Colonic mucosa (tissue), 4 donors: ENCODE results near the gene NUDCD3. TPM values are rescaled to one million over a fixed set of nuclear protein-coding genes. Genes with fewer than 3 reads are reported as not detected.

ENCODE experiments used
- DNase-seq: peaks from one replicate; pipeline ENCODE4 v3.0.0-alpha.2; 2020
- H3K27ac ChIP-seq: fragments of 200-600 bp; one replicate; pipeline ENCODE4 v1.8.0; 2021
- H3K27me3 ChIP-seq: fragments of 200-600 bp; one replicate; pipeline ENCODE4 v1.8.0; 2021
- H3K36me3 ChIP-seq: fragments of 200-600 bp; one replicate; pipeline ENCODE4 v1.8.0; 2021
- H3K4me1 ChIP-seq: fragments of 200-600 bp; one replicate; pipeline ENCODE4 v1.8.0; 2021; ENCODE audit warnings: mild to moderate bottlenecking
- H3K4me3 ChIP-seq: fragments of 200-600 bp; one replicate; pipeline ENCODE4 v1.8.0; 2021
- H3K9ac ChIP-seq, 2 donors: one replicate each; pipeline ENCODE4 v1.7.0; 2013; ENCODE audit warnings: control low read depth in 2 of 2, low read depth in 2 of 2, low read length in 2 of 2
- H3K9me3 ChIP-seq: fragments of 200-600 bp; one replicate; pipeline ENCODE4 v1.8.0; 2021
- intact Hi-C: fragments of 100-400 bp; cut with DNase I; formaldehyde crosslinking; loops from one replicate; pipeline ENCODE4 v1.14.1; 2022
- total RNA-seq, 2 donors: library from RNA; stranded (reverse); fragmentation: NEBNext Ultra II Directional in 1 of 2; extraction: Animal tissue kit (Norgen Biotek cat#: 25700) in 1 of 2; gene quantifications; one replicate each; pipeline ENCODE4 v1.2.1, GENCODE V29; 2021
- TF ChIP-seq, protein P1 (sequence below): fragments of 200-600 bp; IDR thresholded peaks from one replicate; pipeline ENCODE4 v1.8.0; 2022; ENCODE audit warnings: antibody characterized with exemption, mild to moderate bottlenecking
- donor health status: healthy.
- donor health status: DM: no; HTN: no; CAD: no.
- donor health status: DM: no; HTN: no; CAD: no.

The NUDCD3 gene
- total RNA-seq = 100 to 1,000 TPM in 1 of 2 donors, 10 to 100 TPM in 1; 77.7 to 105 TPM

DNA sequence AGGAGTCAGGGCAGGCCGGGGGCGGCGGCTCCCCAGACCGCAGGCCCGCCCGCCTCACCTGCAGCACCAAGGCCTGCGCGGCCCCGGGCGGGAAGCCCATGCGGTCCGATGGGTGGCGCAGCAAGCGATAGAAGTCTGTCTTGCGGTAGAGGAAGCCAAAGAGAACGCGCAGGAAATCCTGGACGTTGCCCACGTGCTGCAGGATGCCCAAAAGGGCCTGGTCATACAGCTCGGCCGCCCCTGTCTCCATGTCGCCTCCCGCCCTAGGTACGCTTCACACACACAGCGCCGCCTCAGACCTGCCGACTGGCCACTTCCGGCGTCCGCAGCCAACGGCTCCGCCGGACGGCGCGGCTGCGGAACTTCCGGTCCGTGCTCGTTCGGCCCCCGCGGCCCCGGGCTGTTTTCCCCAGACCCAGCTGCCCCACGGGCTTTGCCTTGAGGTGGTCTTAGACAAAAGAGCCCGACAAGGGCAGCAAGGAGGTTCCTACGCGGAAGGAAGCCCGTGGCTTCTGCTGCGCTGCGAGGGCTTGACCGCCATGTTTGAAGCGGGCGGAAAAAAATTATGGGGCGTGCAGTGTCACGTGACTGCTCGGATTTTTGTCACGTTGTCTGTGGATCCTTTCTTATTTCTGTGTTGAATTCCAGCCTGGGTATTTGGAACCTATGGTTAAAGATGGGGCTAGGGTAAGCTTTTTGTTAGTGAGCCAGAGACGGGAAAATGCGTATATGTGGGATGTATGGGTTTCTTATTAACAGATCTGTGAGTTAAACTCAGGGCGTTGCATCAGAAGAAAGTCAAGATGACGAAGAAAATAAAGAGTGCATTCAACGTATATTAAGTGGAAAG, at the start of gene NUDCD3:
NUDCD3 (minus strand) TSS at position 308 of the 850 bp plus-strand sequence; CDS start at position 250, 58 bp downstream.
- TF ChIP-seq, protein P1, sequence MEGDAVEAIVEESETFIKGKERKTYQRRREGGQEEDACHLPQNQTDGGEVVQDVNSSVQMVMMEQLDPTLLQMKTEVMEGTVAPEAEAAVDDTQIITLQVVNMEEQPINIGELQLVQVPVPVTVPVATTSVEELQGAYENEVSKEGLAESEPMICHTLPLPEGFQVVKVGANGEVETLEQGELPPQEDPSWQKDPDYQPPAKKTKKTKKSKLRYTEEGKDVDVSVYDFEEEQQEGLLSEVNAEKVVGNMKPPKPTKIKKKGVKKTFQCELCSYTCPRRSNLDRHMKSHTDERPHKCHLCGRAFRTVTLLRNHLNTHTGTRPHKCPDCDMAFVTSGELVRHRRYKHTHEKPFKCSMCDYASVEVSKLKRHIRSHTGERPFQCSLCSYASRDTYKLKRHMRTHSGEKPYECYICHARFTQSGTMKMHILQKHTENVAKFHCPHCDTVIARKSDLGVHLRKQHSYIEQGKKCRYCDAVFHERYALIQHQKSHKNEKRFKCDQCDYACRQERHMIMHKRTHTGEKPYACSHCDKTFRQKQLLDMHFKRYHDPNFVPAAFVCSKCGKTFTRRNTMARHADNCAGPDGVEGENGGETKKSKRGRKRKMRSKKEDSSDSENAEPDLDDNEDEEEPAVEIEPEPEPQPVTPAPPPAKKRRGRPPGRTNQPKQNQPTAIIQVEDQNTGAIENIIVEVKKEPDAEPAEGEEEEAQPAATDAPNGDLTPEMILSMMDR = no peak
- H3K9me3 ChIP-seq = no peaks in the 10 kb centered on the region
- H3K36me3 ChIP-seq = no peaks in the 10 kb centered on the region
- no peaks in the 10 kb centered on the region for H3K27me3 ChIP-seq
- peak; percentile 87 for DNase-seq
- H3K4me1 ChIP-seq = peaks cover 9% of the 10 kb centered on the region
- H3K4me3 ChIP-seq = peak within 1 kb of the TSS; percentile 89
- peak within 1 kb of the TSS; percentile 91 to 95 for H3K9ac ChIP-seq
- peak within 1 kb of the TSS; percentile 90 for H3K27ac ChIP-seq
- intact Hi-C loops = loop anchor here (5.0 kb wide), 1 partner anchor 77 kb away; no protein-coding TSS in a partner anchor

DNA sequence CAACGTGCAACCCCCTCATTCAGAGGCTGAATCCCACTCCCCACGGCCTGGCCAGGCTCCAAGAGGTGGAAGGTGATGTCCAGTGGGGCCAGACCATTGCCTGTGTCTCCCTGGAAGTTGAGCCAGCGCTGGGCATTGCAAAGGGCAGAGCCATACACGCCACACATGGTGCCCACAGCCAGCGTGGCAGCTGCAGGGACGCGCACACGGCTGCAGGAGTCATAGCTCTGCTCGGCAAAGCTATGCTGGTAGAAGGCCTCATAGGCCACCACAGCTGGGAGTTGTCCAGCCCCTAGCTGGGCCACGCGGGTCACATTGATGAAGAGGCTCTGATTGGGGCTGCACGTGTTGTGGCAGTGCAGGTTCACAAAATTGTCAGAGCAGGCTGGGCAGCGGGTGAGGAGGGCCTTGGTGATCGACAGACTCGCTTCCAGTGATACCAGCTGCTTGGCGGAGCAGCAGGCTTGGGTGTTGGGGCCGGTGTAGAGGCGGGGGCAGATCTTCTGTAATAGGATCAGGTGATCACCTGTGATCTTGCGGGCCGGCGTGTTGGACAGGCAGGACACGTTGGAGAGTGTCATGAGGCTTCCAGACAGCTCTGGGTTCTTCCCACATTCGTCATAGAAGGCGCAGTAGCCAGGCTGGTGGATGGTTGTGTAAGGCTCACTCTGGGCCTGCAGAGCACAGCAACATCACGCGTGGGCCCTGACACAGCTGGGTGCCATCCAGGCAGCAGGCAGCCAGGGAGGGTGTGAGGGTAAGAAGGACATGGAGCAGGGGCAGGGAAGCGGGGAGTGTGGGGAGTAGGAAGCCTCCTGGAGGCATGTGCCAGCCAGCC, 49.4 kb upstream of the NUDCD3 start:
- H3K4me1 ChIP-seq = no peaks in the 10 kb centered on the region
- no peak overlapping the region for H3K9ac ChIP-seq
- H3K27me3 ChIP-seq = no peaks in the 10 kb centered on the region
- H3K36me3 ChIP-seq = no peaks in the 10 kb centered on the region
- no peak overlapping the region for H3K27ac ChIP-seq
- intact Hi-C loops = no loop called here
- DNase-seq = no peak
- no peak overlapping the region for H3K4me3 ChIP-seq
- TF ChIP-seq, protein P1 = no peak
- H3K9me3 ChIP-seq = no peaks in the 10 kb centered on the region

DNA sequence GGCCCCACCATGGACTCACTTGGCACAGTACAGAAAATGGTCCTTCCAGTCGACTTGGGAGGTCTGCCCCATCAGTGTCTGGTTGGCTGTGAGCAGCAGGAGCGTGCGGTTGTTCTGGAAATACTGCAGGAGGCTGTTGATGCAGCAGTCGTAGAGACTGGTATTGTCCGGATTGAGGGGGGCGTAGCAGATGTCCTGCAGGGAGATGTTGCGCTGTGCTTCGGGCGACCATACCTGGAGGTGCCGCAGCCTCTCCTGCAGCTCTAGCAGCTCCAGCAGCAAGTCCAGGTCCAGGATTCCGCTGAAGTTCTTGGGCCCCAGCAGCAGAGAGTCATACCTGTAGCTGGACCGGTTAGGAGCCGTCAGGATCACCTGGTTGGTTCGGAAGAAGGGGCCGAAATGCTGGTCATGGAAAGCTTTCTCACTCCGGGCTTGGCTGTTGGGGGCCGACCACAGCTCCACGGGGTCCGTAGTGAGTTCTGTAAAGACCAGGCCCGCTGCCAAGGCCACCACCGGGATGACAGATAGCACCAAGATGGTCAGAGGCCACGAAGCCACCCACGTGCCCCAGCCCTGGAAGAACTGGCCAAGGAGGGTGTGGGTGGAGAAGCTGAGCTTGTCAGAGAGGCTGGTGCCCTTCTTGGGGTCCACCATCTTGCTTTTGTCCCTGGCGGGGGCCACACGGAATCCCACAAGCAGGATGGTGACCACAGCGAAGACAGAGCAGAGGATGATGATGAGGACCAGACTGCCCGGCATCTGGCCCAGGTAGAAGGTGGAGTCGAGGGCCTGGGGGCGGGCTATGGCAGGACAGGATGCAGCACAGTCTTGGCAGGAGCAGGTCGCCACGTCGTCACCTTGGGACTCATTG, 48.6 kb upstream of the NUDCD3 start:
- Histone ChIP-seq H3K4me3 (no peak overlapping the region), H3K9me3 (no peaks in the 10 kb centered on the region), H3K27ac (no peak overlapping the region), H3K36me3 (no peaks in the 10 kb centered on the region), H3K9ac (no peak overlapping the region), H3K4me1 (no peaks in the 10 kb centered on the region), H3K27me3 (no peaks in the 10 kb centered on the region)
- intact Hi-C loops = no loop called here
- DNase-seq = no peak
- TF ChIP-seq, protein P1 = no peak

DNA sequence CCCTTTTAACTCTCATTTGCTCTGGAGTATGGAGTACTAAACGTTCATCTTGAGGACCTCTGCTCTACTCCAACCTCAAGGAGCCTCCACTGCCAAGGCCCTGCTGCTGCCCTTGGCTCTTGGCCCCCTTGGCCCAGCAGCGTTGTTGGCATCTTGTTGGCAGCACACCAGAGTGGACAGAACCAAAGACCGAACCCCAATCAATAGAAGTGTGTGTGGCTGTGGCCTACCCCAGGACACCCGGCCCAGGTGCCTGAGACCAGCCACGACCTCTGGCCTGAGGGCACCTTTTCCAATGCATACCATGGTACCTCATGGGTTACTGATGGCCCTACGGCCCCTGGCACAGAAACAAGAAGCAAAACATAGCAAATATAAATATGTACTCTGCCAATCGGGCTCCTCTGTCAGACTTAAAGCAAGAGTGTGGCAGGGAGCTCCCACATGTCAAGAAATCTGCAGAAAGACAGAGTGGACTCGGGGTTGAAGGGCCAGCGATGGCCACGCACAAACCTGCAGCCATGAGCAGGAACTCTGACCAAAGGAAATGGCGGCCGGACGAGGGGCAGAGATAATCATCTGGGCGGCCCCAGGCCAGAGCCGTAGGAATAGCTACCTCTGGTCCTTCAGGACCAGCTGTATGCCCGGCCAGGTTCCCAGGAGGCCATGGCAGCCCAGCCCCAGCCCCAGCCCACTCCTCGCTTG, 47.8 kb upstream of the NUDCD3 start:
- H3K9ac ChIP-seq = no peak overlapping the region

More for the DNA sequence above, 47.8 kb upstream of the NUDCD3 start:
- Histone ChIP-seq H3K36me3 (no peaks in the 10 kb centered on the region), H3K27me3 (no peaks in the 10 kb centered on the region), H3K9me3 (no peaks in the 10 kb centered on the region), H3K27ac (no peak overlapping the region), H3K4me1 (no peaks in the 10 kb centered on the region), H3K4me3 (no peak overlapping the region)
- TF ChIP-seq, protein P1 = no peak
- intact Hi-C loops = no loop called here
- DNase-seq = no peak
